SU-DHL-6 (cell line): ENCODE data around the gene CCDC106.
A peak's percentile ranks its signal among the peaks of the same experiment; 100 is the strongest.

Experiments used
- H2AFZ ChIP-seq: fragments of 200-600 bp; sonication (generic); 2 replicates; pipeline ENCODE4 v1.6.1; 2014; ENCODE audit warnings: low read depth, mild to moderate bottlenecking, moderate library complexity, mixed read lengths, antibody characterized with exemption, low read length; ENCODE audit not compliant: severe bottlenecking
- H3F3A ChIP-seq: fragments of 200-600 bp; shearing (Covaris generic); 2 replicates; pipeline ENCODE4 v1.6.0; 2016; ENCODE audit warnings: antibody characterized with exemption, mild to moderate bottlenecking; ENCODE audit not compliant: insufficient read depth
- H3K27ac ChIP-seq: fragments of 200-600 bp; sonication (generic); 2 replicates; pipeline ENCODE4 v1.5.1; 2016; ENCODE audit warnings: low read depth, mild to moderate bottlenecking, low read length, moderate library complexity, mixed read lengths
- H3K27me3 ChIP-seq: fragments of 200-600 bp; sonication (generic), shearing (Covaris generic); 2 replicates; pipeline ENCODE4 v1.6.0; 2014; ENCODE audit warnings: mild to moderate bottlenecking, low read length
- H3K36me3 ChIP-seq: fragments of 200-600 bp; sonication (generic); 2 replicates; pipeline ENCODE4 v1.6.1; 2014; ENCODE audit warnings: mild to moderate bottlenecking, low read length, mixed read lengths
- H3K4me2 ChIP-seq: fragments of 300-600, 200-600 bp; shearing (Covaris generic), sonication (generic); 2 replicates; pipeline ENCODE4 v1.6.0; 2014; ENCODE audit warnings: low read length, low read depth, mild to moderate bottlenecking; ENCODE audit not compliant: poor library complexity, severe bottlenecking
- H3K4me3 ChIP-seq: fragments of 200-600 bp; sonication (generic); 2 replicates; pipeline ENCODE4 v1.5.1; 2014; ENCODE audit warnings: antibody characterized with exemption, low read length, mild to moderate bottlenecking, mixed read lengths; ENCODE audit not compliant: insufficient read depth, poor library complexity, severe bottlenecking
- H3K79me2 ChIP-seq: fragments of 200-600 bp; sonication (generic); 2 replicates; pipeline ENCODE4 v1.6.1; 2014; ENCODE audit warnings: mild to moderate bottlenecking, low read length, moderate library complexity; ENCODE audit not compliant: insufficient read depth
- H3K9ac ChIP-seq: fragments of 200-600 bp; sonication (generic); 2 replicates; pipeline ENCODE4 v1.7.0; 2014; ENCODE audit warnings: mild to moderate bottlenecking, low read length
- H3K9me2 ChIP-seq: fragments of 200-600 bp; sonication (generic); replicated peaks from 2 replicates; pipeline ENCODE4 v1.6.1; 2014; ENCODE audit warnings: low read length; ENCODE audit not compliant: insufficient read depth
- H3K9me3 ChIP-seq: fragments of 200-600 bp; sonication (generic); 2 replicates; pipeline ENCODE4 v1.6.1; 2014; ENCODE audit warnings: low read length, mixed read lengths; ENCODE audit not compliant: insufficient read depth
- H4K20me1 ChIP-seq: fragments of 200-600 bp; sonication (generic); 2 replicates; pipeline ENCODE4 v1.6.1; 2014; ENCODE audit warnings: low read depth, mild to moderate bottlenecking, antibody characterized with exemption, low read length, moderate library complexity, mixed read lengths
- EZH2phosphoT487 ChIP-seq: fragments of 200-600 bp; sonication (generic), shearing (Covaris generic); conservative IDR thresholded peaks from 2 replicates; pipeline ENCODE4 v1.6.1; 2018; ENCODE audit warnings: mild to moderate bottlenecking, antibody characterized with exemption, low read length, moderate library complexity, mixed read lengths
- TF ChIP-seq, protein P1 (sequence below): fragments of 200-600 bp; sonication (generic); IDR thresholded peaks from one replicate; pipeline ENCODE4 v1.5.1; 2017; ENCODE audit warnings: antibody characterized with exemption, mild to moderate bottlenecking, low read length, moderate library complexity; ENCODE audit not compliant: insufficient read depth, poor library complexity, severe bottlenecking

Gene CCDC106

DNA sequence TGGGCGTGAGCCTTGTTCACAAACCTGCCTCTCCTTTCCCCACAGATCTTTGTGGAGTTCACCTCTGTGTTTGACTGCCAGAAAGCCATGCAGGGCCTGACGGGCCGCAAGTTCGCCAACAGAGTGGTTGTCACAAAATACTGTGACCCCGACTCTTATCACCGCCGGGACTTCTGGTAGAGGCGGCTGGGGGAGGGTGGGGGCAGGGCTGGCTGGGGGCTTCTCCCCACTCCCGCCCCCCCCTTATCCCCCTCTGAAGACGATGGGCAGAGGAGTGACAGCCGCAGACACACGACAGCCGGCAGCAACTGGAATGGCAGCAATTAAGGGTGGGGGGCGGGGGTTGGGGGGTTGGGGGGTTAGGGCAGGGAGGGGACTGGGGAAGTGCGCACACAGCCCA is 25.9 kb downstream of the CCDC106 start:
- Histone ChIP-seq H3K9ac (no peak overlapping the region), H3K79me2 (peaks cover 80% of the 10 kb centered on the region), H3F3A (peaks cover 54% of the 10 kb centered on the region), H3K9me2 (no peaks in the 10 kb centered on the region), H3K36me3 (peaks cover 10% of the 10 kb centered on the region; the same call in 1 of the 2 replicates), H3K27ac (peak overlapping the region; percentile 26; the same call in 1 of the 2 replicates), H3K27me3 (no peaks in the 10 kb centered on the region), H3K4me3 (no peak overlapping the region), H3K4me2 (peak overlapping the region; percentile 64), H3K9me3 (no peaks in the 10 kb centered on the region), H4K20me1 (peaks cover 8% of the 10 kb centered on the region), H2AFZ (no peak overlapping the region)
- TF ChIP-seq, protein P1, sequence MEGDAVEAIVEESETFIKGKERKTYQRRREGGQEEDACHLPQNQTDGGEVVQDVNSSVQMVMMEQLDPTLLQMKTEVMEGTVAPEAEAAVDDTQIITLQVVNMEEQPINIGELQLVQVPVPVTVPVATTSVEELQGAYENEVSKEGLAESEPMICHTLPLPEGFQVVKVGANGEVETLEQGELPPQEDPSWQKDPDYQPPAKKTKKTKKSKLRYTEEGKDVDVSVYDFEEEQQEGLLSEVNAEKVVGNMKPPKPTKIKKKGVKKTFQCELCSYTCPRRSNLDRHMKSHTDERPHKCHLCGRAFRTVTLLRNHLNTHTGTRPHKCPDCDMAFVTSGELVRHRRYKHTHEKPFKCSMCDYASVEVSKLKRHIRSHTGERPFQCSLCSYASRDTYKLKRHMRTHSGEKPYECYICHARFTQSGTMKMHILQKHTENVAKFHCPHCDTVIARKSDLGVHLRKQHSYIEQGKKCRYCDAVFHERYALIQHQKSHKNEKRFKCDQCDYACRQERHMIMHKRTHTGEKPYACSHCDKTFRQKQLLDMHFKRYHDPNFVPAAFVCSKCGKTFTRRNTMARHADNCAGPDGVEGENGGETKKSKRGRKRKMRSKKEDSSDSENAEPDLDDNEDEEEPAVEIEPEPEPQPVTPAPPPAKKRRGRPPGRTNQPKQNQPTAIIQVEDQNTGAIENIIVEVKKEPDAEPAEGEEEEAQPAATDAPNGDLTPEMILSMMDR, result no peak
- no peak for TF ChIP-seq EZH2phosphoT487

DNA sequence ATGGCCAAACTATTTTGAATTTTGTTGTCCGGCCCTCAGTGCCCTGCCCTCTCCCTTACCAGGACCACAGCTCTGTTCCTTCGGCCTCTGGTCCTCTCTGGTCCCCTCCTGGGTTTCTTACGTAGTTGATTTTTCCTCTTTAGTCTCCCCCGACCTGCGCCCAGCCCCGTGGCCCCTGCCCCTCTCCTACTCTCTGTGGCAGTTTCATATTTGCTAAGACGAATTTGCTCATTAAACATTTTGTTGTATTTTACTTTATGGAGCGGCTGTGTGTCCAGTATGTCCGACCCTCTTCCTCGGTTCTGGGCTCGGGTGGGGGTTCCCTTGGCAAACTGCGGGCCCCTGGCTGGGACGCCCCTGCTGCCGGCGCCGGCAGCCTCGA is 26.4 kb downstream of the CCDC106 start:
- Histone ChIP-seq H3K27me3 (no peaks in the 10 kb centered on the region), H3K79me2 (peaks cover 80% of the 10 kb centered on the region), H3K9ac (peak overlapping the region; percentile 82), H3K9me2 (no peaks in the 10 kb centered on the region), H3K4me3 (peak overlapping the region; percentile 45), H3F3A (peaks cover 54% of the 10 kb centered on the region), H3K36me3 (peaks cover 12% of the 10 kb centered on the region; the same call in 1 of the 2 replicates), H2AFZ (no peak overlapping the region), H3K9me3 (no peaks in the 10 kb centered on the region), H3K4me2 (peak overlapping the region; percentile 64), H3K27ac (peak overlapping the region; percentile 58), H4K20me1 (peaks cover 8% of the 10 kb centered on the region)
- no peak for TF ChIP-seq EZH2phosphoT487
- TF ChIP-seq, protein P1, result no peak

DNA sequence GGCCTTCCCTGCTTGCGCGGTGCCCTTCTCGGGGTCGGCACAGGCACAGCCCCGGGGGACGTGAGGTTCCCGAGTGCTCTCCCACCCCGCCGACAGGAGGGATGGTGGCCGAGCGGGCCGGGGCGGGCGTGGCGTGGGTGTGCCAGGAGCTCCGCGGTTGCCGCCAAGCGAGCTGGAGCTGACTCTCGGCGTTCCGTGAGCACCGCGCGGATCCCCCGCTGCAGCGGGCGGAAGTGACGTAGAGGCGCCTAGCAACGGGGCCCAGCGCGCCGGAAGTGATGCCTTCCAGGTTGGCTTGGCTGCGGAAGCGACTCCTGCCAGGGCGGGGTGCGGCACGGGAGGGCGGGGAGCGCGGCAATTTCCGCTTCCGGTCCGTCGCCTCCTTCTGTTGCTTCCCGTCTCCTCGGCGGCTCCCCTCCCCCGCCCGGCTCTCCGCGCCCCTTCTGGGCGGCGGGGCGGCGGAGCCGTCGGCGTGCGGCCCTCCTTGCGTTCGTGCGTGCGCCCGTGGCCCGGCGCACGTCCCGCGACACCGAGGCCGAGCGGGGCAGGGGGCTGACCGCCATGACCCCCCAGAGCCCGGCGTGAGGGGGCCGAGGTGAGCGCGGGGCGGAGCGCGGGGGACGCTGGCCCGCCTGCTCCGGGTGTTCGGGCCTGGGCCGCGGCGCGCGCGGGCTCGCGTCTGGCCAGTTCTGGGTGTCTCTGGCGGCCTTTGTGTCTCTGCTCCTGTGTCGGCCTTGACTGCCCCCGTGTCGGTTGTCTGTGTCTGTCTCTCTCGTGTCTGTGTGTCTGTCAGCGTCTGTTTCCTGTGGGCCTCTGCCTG is 27.0 kb downstream of the CCDC106 start, which contains the start of gene EPN1:
Gene EPN1, plus strand, starts transcription at position 386 of the 820 bp plus-strand sequence. CDS start 3,402 bp downstream, outside the sequence.
- TF ChIP-seq, protein P1, result no peak
- TF ChIP-seq EZH2phosphoT487, result no peak
- Histone ChIP-seq H3F3A (peaks cover 54% of the 10 kb centered on the region), H3K9me3 (no peaks in the 10 kb centered on the region), H3K27me3 (no peaks in the 10 kb centered on the region), H2AFZ (no peak within 1 kb of the TSS), H3K4me3 (peak within 1 kb of the TSS; percentile 68), H3K79me2 (peaks cover 80% of the 10 kb centered on the region), H4K20me1 (peaks cover 8% of the 10 kb centered on the region), H3K36me3 (peaks cover 12% of the 10 kb centered on the region; the same call in 1 of the 2 replicates), H3K9me2 (no peaks in the 10 kb centered on the region), H3K27ac (peak within 1 kb of the TSS; percentile 90), H3K9ac (peak within 1 kb of the TSS; percentile 82), H3K4me2 (peak within 1 kb of the TSS; percentile 90)
